Nephron (organoid): ENCODE measurements around the gene ZNF783.
"Not testable (repeated sequence)": the region's sequence is repeated elsewhere in the genome, so short reads cannot be mapped to it uniquely, and the experiment has no call there.

ENCODE experiments used
- H3K27ac Mint-ChIP-seq, 3 experiments: 2 replicates each; pipeline ENCODE4 v1.8.0; 2020; ENCODE audit warnings: mixed read lengths in 3 of 3, mild to moderate bottlenecking in 2 of 3, moderate library complexity in 1 of 3
- H3K27me3 Mint-ChIP-seq: 2 replicates; pipeline ENCODE4 v1.8.0; 2021; ENCODE audit warnings: low read depth, mild to moderate bottlenecking, moderate library complexity, mixed read lengths
- H3K36me3 Mint-ChIP-seq: 2 replicates; pipeline ENCODE4 v1.8.0; 2020; ENCODE audit warnings: low read depth, mixed read lengths
- H3K4me1 Mint-ChIP-seq: 2 replicates; pipeline ENCODE4 v1.8.0; 2020; ENCODE audit warnings: mixed read lengths
- H3K4me3 Mint-ChIP-seq, 3 experiments: 2 replicates each; pipeline ENCODE4 v1.8.0; 2020; ENCODE audit warnings: mild to moderate bottlenecking in 3 of 3, mixed read lengths in 3 of 3, moderate library complexity in 2 of 3
- H3K9me3 Mint-ChIP-seq: 2 replicates; pipeline ENCODE4 v1.8.0; 2020; ENCODE audit warnings: mixed read lengths
- TF ChIP-seq, protein P1 (sequence below), 3 experiments: fragments of 200-600 bp; sonication (generic); IDR thresholded peaks; one replicate each; pipeline ENCODE4 v1.5.0; 2021; ENCODE audit warnings: antibody characterized with exemption in 3 of 3; ENCODE audit not compliant: unreplicated experiment in 3 of 3

ZNF783 gene

DNA sequence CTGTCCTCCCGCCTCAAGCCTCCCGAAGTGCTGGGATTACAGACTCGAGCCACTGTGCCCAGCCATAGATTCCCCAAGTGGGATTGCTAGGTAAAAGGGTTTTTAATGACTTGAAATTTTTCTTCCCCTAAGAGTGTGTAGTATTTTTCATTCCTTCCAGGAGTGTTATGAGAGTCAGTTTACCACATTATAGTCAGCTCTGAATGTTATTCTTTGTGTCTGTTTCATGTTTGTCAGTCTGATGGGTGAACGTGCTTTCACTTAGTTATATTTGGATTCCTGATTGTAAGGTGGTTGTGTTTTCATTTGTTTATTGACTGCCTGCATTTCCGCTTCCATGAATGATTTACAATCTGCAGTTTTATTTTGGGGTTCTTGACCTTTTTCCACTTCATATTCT is 16.3 kb upstream of the ZNF783 start:
- no peak overlapping the region for H3K27ac Mint-ChIP-seq

DNA sequence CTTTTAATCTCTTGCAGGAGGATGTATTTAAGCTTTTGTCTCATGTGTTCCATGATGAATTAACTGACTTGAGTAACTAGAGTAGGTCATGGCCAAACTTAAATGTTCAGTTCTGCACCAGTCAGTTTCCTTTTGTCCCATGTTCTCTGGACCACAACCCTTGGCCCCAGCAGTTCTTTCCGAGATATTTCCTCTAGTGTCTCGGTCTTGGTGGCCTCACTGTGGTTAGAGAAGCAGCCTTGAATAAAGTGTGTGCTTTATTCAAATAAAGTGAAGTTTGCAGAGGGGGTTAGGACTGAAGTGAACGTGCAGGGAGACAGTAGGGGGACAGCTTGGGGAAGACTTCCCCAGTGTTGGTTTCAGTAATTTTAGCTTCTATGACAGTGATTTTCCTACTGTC is 13.2 kb upstream of the ZNF783 start:
- H3K4me3 Mint-ChIP-seq: no peak overlapping the region
- TF ChIP-seq, protein P1, sequence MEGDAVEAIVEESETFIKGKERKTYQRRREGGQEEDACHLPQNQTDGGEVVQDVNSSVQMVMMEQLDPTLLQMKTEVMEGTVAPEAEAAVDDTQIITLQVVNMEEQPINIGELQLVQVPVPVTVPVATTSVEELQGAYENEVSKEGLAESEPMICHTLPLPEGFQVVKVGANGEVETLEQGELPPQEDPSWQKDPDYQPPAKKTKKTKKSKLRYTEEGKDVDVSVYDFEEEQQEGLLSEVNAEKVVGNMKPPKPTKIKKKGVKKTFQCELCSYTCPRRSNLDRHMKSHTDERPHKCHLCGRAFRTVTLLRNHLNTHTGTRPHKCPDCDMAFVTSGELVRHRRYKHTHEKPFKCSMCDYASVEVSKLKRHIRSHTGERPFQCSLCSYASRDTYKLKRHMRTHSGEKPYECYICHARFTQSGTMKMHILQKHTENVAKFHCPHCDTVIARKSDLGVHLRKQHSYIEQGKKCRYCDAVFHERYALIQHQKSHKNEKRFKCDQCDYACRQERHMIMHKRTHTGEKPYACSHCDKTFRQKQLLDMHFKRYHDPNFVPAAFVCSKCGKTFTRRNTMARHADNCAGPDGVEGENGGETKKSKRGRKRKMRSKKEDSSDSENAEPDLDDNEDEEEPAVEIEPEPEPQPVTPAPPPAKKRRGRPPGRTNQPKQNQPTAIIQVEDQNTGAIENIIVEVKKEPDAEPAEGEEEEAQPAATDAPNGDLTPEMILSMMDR (IDR thresholded peaks at IDR 0.05; ENCODE audit: unreplicated experiment in 3 of 3): no peak
- H3K27ac Mint-ChIP-seq: no peak overlapping the region
- peaks cover 8% of the 10 kb centered on the region for H3K9me3 Mint-ChIP-seq
- peaks cover 40% of the 10 kb centered on the region for H3K36me3 Mint-ChIP-seq
- H3K4me1 Mint-ChIP-seq: no peaks in the 10 kb centered on the region
- no peaks in the 10 kb centered on the region for H3K27me3 Mint-ChIP-seq

More for the DNA sequence above, 16.3 kb upstream of the ZNF783 start:
- peaks cover 41% of the 10 kb centered on the region for H3K36me3 Mint-ChIP-seq
- peak overlapping the region in 1 of 3 experiments; percentile 9 for H3K4me3 Mint-ChIP-seq
- TF ChIP-seq, protein P1 (IDR thresholded peaks at IDR 0.05; ENCODE audit: unreplicated experiment in 3 of 3): no peak
- peaks cover 19% of the 10 kb centered on the region for H3K9me3 Mint-ChIP-seq
- H3K4me1 Mint-ChIP-seq: peaks cover 2% of the 10 kb centered on the region
- no peaks in the 10 kb centered on the region for H3K27me3 Mint-ChIP-seq

DNA sequence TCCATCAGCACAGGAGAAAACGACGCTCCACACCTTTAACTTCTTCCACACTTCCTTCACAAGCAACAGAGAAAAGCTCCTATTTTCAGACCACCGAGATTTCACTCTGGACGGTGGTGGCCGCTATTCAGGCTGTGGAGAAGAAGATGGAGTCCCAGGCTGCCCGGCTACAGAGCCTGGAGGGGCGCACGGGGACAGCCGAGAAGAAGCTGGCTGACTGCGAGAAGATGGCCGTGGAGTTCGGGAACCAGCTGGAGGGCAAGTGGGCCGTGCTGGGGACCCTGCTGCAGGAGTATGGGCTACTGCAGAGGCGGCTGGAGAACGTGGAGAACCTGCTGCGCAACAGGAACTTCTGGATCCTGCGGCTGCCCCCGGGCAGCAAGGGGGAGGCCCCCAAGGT is 11.8 kb upstream of the ZNF783 start:
- H3K27ac Mint-ChIP-seq, H3K4me1 Mint-ChIP-seq, H3K27me3 Mint-ChIP-seq, H3K4me3 Mint-ChIP-seq, H3K9me3 Mint-ChIP-seq: not testable (repeated sequence)
- peaks cover 41% of the 10 kb centered on the region for H3K36me3 Mint-ChIP-seq

DNA sequence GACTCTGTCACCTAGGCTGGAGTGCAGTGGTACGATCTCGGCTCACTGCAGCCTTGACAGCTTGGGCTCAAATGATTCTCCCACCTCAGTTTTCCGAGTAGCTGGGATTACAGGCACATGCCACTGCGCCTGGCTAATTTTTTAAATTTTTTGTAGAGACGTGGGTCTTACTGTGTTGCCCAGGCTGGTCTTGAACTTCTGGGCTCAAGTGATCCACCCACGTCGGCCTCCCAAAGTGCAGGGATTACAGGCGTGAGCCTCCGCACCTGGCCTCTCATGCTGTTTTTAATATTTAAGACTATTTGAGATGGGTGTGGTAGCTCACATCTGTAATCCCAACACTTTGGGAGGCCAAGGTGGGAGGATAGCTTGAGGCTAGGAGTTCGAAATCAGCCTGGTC is 10.5 kb upstream of the ZNF783 start:
- not testable (repeated sequence) for H3K9me3 Mint-ChIP-seq, H3K4me1 Mint-ChIP-seq, H3K27ac Mint-ChIP-seq, H3K27me3 Mint-ChIP-seq, H3K4me3 Mint-ChIP-seq
- peaks cover 42% of the 10 kb centered on the region for H3K36me3 Mint-ChIP-seq

DNA sequence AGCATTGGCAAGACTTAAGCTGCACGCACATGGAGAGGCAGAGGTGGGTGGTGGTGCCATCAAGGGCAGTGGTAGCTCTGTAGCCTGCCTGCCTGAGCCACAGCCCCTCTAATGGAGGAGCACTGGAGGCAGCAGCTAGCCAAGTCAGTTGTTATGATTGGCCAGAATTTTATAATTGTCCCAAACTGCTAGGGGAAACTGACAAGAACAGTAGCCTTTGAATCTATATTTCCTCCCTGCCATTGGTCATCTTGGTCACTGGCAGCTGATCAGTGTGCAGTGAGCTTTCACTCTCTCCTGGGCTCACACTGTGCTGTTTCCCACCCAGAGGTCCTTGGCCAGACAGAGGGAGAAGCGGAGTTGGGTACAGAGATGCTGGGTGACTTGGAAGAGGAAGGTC is 9.6 kb upstream of the ZNF783 start:
- peaks cover 42% of the 10 kb centered on the region for H3K36me3 Mint-ChIP-seq
- H3K9me3 Mint-ChIP-seq: no peaks in the 10 kb centered on the region
- H3K27ac Mint-ChIP-seq: no peak overlapping the region
- H3K4me3 Mint-ChIP-seq: no peak overlapping the region
- no peaks in the 10 kb centered on the region for H3K27me3 Mint-ChIP-seq
- no peaks in the 10 kb centered on the region for H3K4me1 Mint-ChIP-seq
- TF ChIP-seq, protein P1 (IDR thresholded peaks at IDR 0.05; ENCODE audit: unreplicated experiment in 3 of 3): no peak

DNA sequence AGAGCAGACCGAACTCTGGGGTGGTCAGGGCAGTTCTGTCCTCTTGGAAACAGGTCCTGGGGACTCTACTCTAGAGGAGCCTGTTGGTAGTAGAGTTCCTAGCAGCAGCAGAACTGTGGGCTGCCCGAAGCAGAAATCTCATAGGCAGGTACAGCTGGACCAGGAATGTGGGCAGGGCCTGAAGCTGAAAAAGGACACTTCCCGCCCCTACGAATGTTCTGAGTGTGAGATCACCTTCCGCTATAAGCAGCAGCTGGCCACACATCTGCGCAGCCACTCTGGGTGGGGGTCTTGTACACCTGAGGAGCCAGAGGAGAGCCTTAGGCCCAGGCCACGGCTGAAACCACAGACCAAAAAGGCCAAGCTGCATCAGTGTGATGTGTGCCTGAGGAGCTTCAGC is 8.3 kb upstream of the ZNF783 start:
- Mint-ChIP-seq H3K27me3 (no peaks in the 10 kb centered on the region), H3K4me1 (no peaks in the 10 kb centered on the region), H3K9me3 (no peaks in the 10 kb centered on the region), H3K27ac (no peak overlapping the region), H3K4me3 (no peak overlapping the region), H3K36me3 (peaks cover 42% of the 10 kb centered on the region)
- TF ChIP-seq, protein P1 (IDR thresholded peaks at IDR 0.05; ENCODE audit: unreplicated experiment in 3 of 3): no peak

DNA sequence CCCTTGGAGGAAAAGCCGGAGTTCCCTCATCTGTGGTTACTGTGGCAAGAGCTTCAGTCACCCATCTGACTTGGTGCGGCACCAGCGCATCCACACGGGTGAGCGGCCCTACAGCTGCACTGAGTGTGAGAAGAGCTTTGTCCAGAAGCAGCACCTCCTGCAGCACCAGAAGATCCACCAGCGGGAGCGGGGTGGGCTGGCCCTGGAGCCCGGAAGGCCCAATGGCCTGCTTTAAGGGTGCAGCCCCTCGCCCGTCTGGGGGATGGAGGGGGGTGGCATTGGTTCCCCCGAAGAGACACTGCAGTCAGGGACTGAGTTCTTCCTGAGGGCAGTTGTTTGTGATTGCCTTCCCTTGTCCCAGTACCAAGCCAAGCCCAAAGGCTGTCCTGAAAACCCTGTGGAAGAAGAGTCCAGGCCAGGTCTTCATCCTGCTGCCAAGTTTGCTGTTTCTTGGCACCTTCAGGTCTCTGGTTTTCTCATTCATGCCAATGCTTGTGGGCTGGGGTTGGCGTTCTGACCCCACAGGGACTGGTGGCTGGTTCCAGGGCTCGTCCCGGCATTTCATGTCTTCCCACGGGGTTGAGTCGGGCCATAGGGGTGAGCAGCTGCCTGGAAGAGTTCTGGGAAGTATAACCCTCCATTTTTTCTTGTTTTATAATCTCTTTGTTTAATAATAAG is 7.7 kb upstream of the ZNF783 start:
- Mint-ChIP-seq H3K9me3 (no peaks in the 10 kb centered on the region), H3K27ac (no peak overlapping the region), H3K4me3 (no peak overlapping the region), H3K4me1 (no peaks in the 10 kb centered on the region), H3K27me3 (no peaks in the 10 kb centered on the region), H3K36me3 (peaks cover 42% of the 10 kb centered on the region)
- TF ChIP-seq, protein P1 (IDR thresholded peaks at IDR 0.05; ENCODE audit: unreplicated experiment in 3 of 3): no peak
